ENCODE data around the gene TP53TG3D. TPM values are rescaled to one million over a fixed set of nuclear protein-coding genes. Genes with fewer than 3 reads are reported as not detected.
"Not testable (repeated sequence)": the region's sequence is repeated elsewhere in the genome, so short reads cannot be mapped to it uniquely, and the experiment has no call there.

Gene TP53TG3D
- not detected for polyA plus RNA-seq (2013, experiment 1 of 4)
- polyA plus RNA-seq (2013, experiment 2 of 4): not detected
- polyA plus RNA-seq (2013, experiment 3 of 4): not detected
- not detected for polyA plus RNA-seq (2013, experiment 4 of 4)

DNA sequence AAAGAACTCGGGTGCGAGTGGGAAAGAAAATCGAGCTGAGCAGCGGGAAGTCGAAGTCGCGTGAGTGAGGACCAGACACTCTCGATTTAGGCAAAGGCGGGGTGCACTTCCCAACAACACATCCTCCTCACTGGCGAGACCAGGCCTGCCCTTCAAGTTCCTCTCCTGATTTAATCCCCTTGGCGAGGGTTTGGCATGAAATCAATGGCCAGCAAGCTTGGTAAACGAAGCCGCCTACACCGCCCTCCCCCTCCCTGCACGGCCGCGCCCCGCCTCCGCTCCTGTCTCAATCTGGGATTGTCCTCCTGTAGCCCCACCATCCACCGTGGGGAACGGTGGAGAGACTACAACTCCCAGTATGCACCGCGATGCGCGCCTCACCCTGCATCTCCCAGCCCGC lies at the start of gene TP53TG3D:
Gene TP53TG3D (plus strand): TSS at position 301 of the 400 bp plus-strand sequence. CDS start 68 bp downstream, at position 369.
- not testable (repeated sequence) for H3K9me3 ChIP-seq (ENCODE audit: control insufficient read depth, low read length); H3K27me3 ChIP-seq (ENCODE audit: control insufficient read depth, insufficient read depth, low read length, poor library complexity, severe bottlenecking); H3K27ac ChIP-seq (ENCODE audit: insufficient read depth, low read depth, low read length, poor library complexity, severe bottlenecking); H3K36me3 ChIP-seq (ENCODE audit: control insufficient read depth, insufficient read depth, low read length); H3K4me3 ChIP-seq (ENCODE audit: insufficient read depth, low read depth, low read length); H3K4me1 ChIP-seq (ENCODE audit: control insufficient read depth, insufficient read depth, low read length)
- no CpG with 5 or more reads among the region's 26 CpGs for WGBS, 2 experiments

DNA sequence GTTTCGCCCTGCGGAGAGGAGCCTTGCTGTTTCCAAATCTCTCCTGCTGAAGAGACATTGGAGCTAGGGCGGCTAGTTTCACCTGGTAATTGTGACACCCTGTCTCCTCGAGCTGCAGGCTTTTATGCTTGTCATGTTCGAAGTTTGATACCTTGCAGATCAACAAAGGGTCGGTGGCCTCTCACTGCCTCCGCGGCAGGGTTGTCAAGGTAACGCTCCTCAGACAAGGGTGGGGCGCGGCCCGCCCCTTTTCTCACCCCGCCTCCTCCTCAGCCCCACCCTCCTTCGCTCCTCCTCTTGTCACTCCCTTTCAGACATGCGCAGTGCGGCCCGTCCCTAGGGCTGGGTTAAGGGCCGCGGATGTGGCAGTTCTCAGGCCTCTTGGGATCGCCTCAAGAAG lies 421 bp downstream of the TP53TG3D start:
- H3K4me1 ChIP-seq (ENCODE audit: control insufficient read depth, insufficient read depth, low read length); H3K4me3 ChIP-seq (ENCODE audit: insufficient read depth, low read depth, low read length); H3K27ac ChIP-seq (ENCODE audit: insufficient read depth, low read depth, low read length, poor library complexity, severe bottlenecking); H3K27me3 ChIP-seq (ENCODE audit: control insufficient read depth, insufficient read depth, low read length, poor library complexity, severe bottlenecking); H3K9me3 ChIP-seq (ENCODE audit: control insufficient read depth, low read length); H3K36me3 ChIP-seq (ENCODE audit: control insufficient read depth, insufficient read depth, low read length): not testable (repeated sequence)
- no CpG with 5 or more reads among the region's 20 CpGs for WGBS, 2 experiments

- H3K36me3 ChIP-seq (ENCODE audit: control insufficient read depth, insufficient read depth, low read length); H3K4me1 ChIP-seq (ENCODE audit: control insufficient read depth, insufficient read depth, low read length): not testable (repeated sequence)
- WGBS, 2 experiments: 68 to 70% methylated on average over 4 to 5 of the region's 5 CpGs
Measured at GRCh38 chr16:32261526-32261925, 8.4 kb downstream of the TP53TG3D start.

DNA sequence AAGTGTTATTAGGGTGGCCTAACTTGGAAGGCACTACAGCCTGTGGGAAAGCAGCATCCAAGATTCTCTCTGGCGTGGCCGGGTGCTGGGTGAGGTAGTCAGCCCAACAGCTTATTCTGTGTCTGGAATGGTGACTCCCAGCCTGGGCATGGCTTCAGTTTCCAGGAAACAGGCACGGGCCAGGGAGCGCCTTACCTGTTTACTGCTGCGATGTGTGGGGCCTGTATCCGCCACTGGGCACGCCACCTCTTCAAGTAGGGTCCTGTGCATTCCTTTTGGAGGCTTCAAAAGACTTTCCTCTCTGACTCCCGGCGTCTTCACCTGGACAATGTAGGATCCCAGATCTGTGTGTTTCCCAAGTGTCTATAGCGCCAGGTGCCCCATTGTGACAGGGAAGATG lies 10.5 kb downstream of the TP53TG3D start:
- H3K4me3 ChIP-seq (ENCODE audit: insufficient read depth, low read depth, low read length): not testable (repeated sequence)

More at GRCh38 chr16:32261526-32261925, 8.4 kb downstream of the TP53TG3D start:
- H3K9me3 ChIP-seq (ENCODE audit: control insufficient read depth, low read length); H3K27ac ChIP-seq (ENCODE audit: insufficient read depth, low read depth, low read length, poor library complexity, severe bottlenecking); H3K4me3 ChIP-seq (ENCODE audit: insufficient read depth, low read depth, low read length); H3K27me3 ChIP-seq (ENCODE audit: control insufficient read depth, insufficient read depth, low read length, poor library complexity, severe bottlenecking): not testable (repeated sequence)

GRCh38 chr16:32281910-32282309 lies 28.8 kb downstream of the TP53TG3D start:
- no CpG with 5 or more reads among the region's 1 CpG for WGBS, 2 experiments
- H3K9me3 ChIP-seq (ENCODE audit: control insufficient read depth, low read length); H3K4me3 ChIP-seq (ENCODE audit: insufficient read depth, low read depth, low read length): not testable (repeated sequence)

More for the DNA sequence above, 10.5 kb downstream of the TP53TG3D start:
- not testable (repeated sequence) for H3K4me1 ChIP-seq (ENCODE audit: control insufficient read depth, insufficient read depth, low read length); H3K27me3 ChIP-seq (ENCODE audit: control insufficient read depth, insufficient read depth, low read length, poor library complexity, severe bottlenecking); H3K27ac ChIP-seq (ENCODE audit: insufficient read depth, low read depth, low read length, poor library complexity, severe bottlenecking); H3K36me3 ChIP-seq (ENCODE audit: control insufficient read depth, insufficient read depth, low read length); H3K9me3 ChIP-seq (ENCODE audit: control insufficient read depth, low read length)
- WGBS, 2 experiments: 85 to 89% methylated on average over 9 of the region's 10 CpGs

GRCh38 chr16:32283024-32283423 lies 29.9 kb downstream of the TP53TG3D start:
- not testable (repeated sequence) for H3K27me3 ChIP-seq (ENCODE audit: control insufficient read depth, insufficient read depth, low read length, poor library complexity, severe bottlenecking); H3K9me3 ChIP-seq (ENCODE audit: control insufficient read depth, low read length); H3K4me1 ChIP-seq (ENCODE audit: control insufficient read depth, insufficient read depth, low read length); H3K4me3 ChIP-seq (ENCODE audit: insufficient read depth, low read depth, low read length); H3K27ac ChIP-seq (ENCODE audit: insufficient read depth, low read depth, low read length, poor library complexity, severe bottlenecking); H3K36me3 ChIP-seq (ENCODE audit: control insufficient read depth, insufficient read depth, low read length)

More at GRCh38 chr16:32281910-32282309, 28.8 kb downstream of the TP53TG3D start:
- not testable (repeated sequence) for H3K27me3 ChIP-seq (ENCODE audit: control insufficient read depth, insufficient read depth, low read length, poor library complexity, severe bottlenecking); H3K27ac ChIP-seq (ENCODE audit: insufficient read depth, low read depth, low read length, poor library complexity, severe bottlenecking); H3K36me3 ChIP-seq (ENCODE audit: control insufficient read depth, insufficient read depth, low read length); H3K4me1 ChIP-seq (ENCODE audit: control insufficient read depth, insufficient read depth, low read length)

GRCh38 chr16:32283917-32284495 lies 30.9 kb downstream of the TP53TG3D start:
- H3K4me3 ChIP-seq (ENCODE audit: insufficient read depth, low read depth, low read length); H3K27me3 ChIP-seq (ENCODE audit: control insufficient read depth, insufficient read depth, low read length, poor library complexity, severe bottlenecking); H3K27ac ChIP-seq (ENCODE audit: insufficient read depth, low read depth, low read length, poor library complexity, severe bottlenecking); H3K4me1 ChIP-seq (ENCODE audit: control insufficient read depth, insufficient read depth, low read length); H3K9me3 ChIP-seq (ENCODE audit: control insufficient read depth, low read length); H3K36me3 ChIP-seq (ENCODE audit: control insufficient read depth, insufficient read depth, low read length): not testable (repeated sequence)
- 66 to 74% methylated on average over 5 of the region's 5 CpGs for WGBS, 2 experiments

- 50 to 52% methylated on average over 3 of the region's 3 CpGs for WGBS, 2 experiments
- not testable (repeated sequence) for H3K27ac ChIP-seq (ENCODE audit: insufficient read depth, low read depth, low read length, poor library complexity, severe bottlenecking); H3K4me3 ChIP-seq (ENCODE audit: insufficient read depth, low read depth, low read length); H3K9me3 ChIP-seq (ENCODE audit: control insufficient read depth, low read length); H3K27me3 ChIP-seq (ENCODE audit: control insufficient read depth, insufficient read depth, low read length, poor library complexity, severe bottlenecking); H3K4me1 ChIP-seq (ENCODE audit: control insufficient read depth, insufficient read depth, low read length); H3K36me3 ChIP-seq (ENCODE audit: control insufficient read depth, insufficient read depth, low read length)
Measured at GRCh38 chr16:32284800-32285796, 32.0 kb downstream of the TP53TG3D start.

DNA sequence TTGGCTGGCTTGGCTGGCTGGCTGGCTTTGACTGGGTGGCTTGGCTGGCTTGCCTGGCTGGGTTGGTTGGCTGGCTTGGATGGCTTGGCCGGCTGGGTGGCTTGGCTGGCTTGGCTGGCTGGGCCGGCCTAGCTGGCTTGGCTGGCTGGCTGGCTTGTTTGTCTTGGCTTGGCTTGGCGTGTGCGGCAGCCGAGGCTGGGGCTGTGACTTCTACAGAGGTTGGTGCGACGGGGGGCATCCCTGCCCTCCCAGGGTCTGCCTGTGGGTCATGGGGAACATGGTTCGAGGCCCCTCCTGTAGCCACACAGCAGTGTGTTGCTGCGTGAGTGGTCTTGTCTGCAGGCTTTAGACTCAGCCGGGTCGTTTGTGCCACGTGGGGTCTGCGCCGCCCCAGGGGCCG lies 33.1 kb downstream of the TP53TG3D start:
- not testable (repeated sequence) for H3K4me1 ChIP-seq (ENCODE audit: control insufficient read depth, insufficient read depth, low read length); H3K9me3 ChIP-seq (ENCODE audit: control insufficient read depth, low read length); H3K36me3 ChIP-seq (ENCODE audit: control insufficient read depth, insufficient read depth, low read length); H3K4me3 ChIP-seq (ENCODE audit: insufficient read depth, low read depth, low read length); H3K27ac ChIP-seq (ENCODE audit: insufficient read depth, low read depth, low read length, poor library complexity, severe bottlenecking); H3K27me3 ChIP-seq (ENCODE audit: control insufficient read depth, insufficient read depth, low read length, poor library complexity, severe bottlenecking)
- 85 to 100% methylated on average over 3 to 5 of the region's 15 CpGs for WGBS, 2 experiments

- WGBS, 2 experiments: 62 to 74% methylated on average over 10 of the region's 15 CpGs
- not testable (repeated sequence) for H3K36me3 ChIP-seq (ENCODE audit: control insufficient read depth, insufficient read depth, low read length); H3K9me3 ChIP-seq (ENCODE audit: control insufficient read depth, low read length); H3K27me3 ChIP-seq (ENCODE audit: control insufficient read depth, insufficient read depth, low read length, poor library complexity, severe bottlenecking); H3K4me3 ChIP-seq (ENCODE audit: insufficient read depth, low read depth, low read length); H3K4me1 ChIP-seq (ENCODE audit: control insufficient read depth, insufficient read depth, low read length); H3K27ac ChIP-seq (ENCODE audit: insufficient read depth, low read depth, low read length, poor library complexity, severe bottlenecking)
Measured at GRCh38 chr16:32287743-32288142, 34.7 kb downstream of the TP53TG3D start.
